Fibroblast of lung (primary cell): ENCODE data around the gene DDX53. TPM values are rescaled to one million over a fixed set of nuclear protein-coding genes. Genes with fewer than 3 reads are reported as not detected.

Experiments used
- DNase-seq, 2 donors: peaks; one replicate each; pipeline versions ENCODE4 v3.0.0 to v3.0.0-alpha.2; 2010; ENCODE audit warnings: low read depth in 2 of 2
- H2AFZ ChIP-seq: 2 replicates; pipeline ENCODE4 v1.5.1; 2012; ENCODE audit warnings: low read length, control low read depth, inconsistent platforms
- H3K27ac ChIP-seq: 2 replicates; pipeline ENCODE4 v1.5.1; 2011; ENCODE audit warnings: low read length, control low read depth; ENCODE audit not compliant: insufficient read depth
- H3K27me3 ChIP-seq: 2 replicates; pipeline ENCODE4 v1.5.1; 2011; ENCODE audit warnings: mild to moderate bottlenecking, low read length; ENCODE audit not compliant: control insufficient read depth, insufficient read depth
- H3K36me3 ChIP-seq: 2 replicates; pipeline ENCODE4 v1.5.1; 2011; ENCODE audit warnings: low read length; ENCODE audit not compliant: control insufficient read depth, insufficient read depth
- H3K4me1 ChIP-seq: 2 replicates; pipeline ENCODE4 v1.5.1; 2011; ENCODE audit warnings: low read length; ENCODE audit not compliant: control insufficient read depth, insufficient read depth; ENCODE audit errors: extremely low read depth
- H3K4me2 ChIP-seq: 2 replicates; pipeline ENCODE4 v1.5.1; 2011; ENCODE audit warnings: low read length, control low read depth; ENCODE audit not compliant: insufficient read depth; ENCODE audit errors: extremely low read depth
- H3K4me3 ChIP-seq, 4 experiments: fragments of 200-600 bp in 1 of 4; sonication (generic) in 1 of 4; replicated peaks in 1 of 4; 2 replicates each; pipeline ENCODE4 v1.5.1; 2011 to 2016; ENCODE audit warnings: low read length in 4 of 4, low read depth in 3 of 4, mild to moderate bottlenecking in 3 of 4, control low read depth in 2 of 4, inconsistent platforms in 1 of 4, mixed read lengths in 1 of 4; ENCODE audit not compliant: insufficient read depth in 1 of 4; ENCODE audit errors: control extremely low read depth in 1 of 4
- H3K79me2 ChIP-seq: 2 replicates; pipeline ENCODE4 v1.5.1; 2012; ENCODE audit warnings: mild to moderate bottlenecking, low read length, inconsistent platforms; ENCODE audit not compliant: control insufficient read depth, insufficient read depth
- H3K9ac ChIP-seq: 2 replicates; pipeline ENCODE4 v1.5.1; 2011; ENCODE audit warnings: mild to moderate bottlenecking, low read length, control low read depth; ENCODE audit not compliant: insufficient read depth
- H3K9me3 ChIP-seq: 2 replicates; pipeline ENCODE4 v1.5.1; 2012; ENCODE audit warnings: low read depth, low read length; ENCODE audit not compliant: control insufficient read depth, insufficient read depth
- H4K20me1 ChIP-seq: 2 replicates; pipeline ENCODE4 v1.5.1; 2011; ENCODE audit warnings: low read length; ENCODE audit not compliant: control insufficient read depth, insufficient read depth; ENCODE audit errors: extremely low read depth
- CTCF ChIP-seq, 2 donors: IDR thresholded peaks in 1 of 2; conservative IDR thresholded peaks in 1 of 2; 1 replicate in 1 of 2; 2 replicates in 1 of 2; pipeline ENCODE4 v1.5.1; 2011 to 2012; ENCODE audit warnings: low read length in 2 of 2, control low read depth in 1 of 2, inconsistent platforms in 1 of 2, low read depth in 1 of 2, mild to moderate bottlenecking in 1 of 2
- EZH2 ChIP-seq: IDR thresholded peaks from 2 replicates; pipeline ENCODE4 v1.5.1; 2012; ENCODE audit warnings: low read length, control low read depth, mild to moderate bottlenecking; ENCODE audit errors: missing control alignments
- polyA minus RNA-seq: library from RNA; depleted of rRNA, polyadenylated mRNA; stranded (reverse); fragments of >200 nt; gene quantifications from 2 replicates; pipeline ENCODE4 v1.2.3, GENCODE V29; 2011; ENCODE audit warnings: low replicate concordance
- polyA plus RNA-seq, 2 donors: library from polyadenylated mRNA; depleted of rRNA in 1 of 2; stranded (reverse) in 1 of 2; unstranded in 1 of 2; fragments of >200 nt; gene quantifications; 2 replicates each; pipeline ENCODE4 v1.2.1, GENCODE V29; 2011 to 2012; ENCODE audit warnings: missing spikeins in 1 of 2
- total RNA-seq: library from RNA; depleted of rRNA; stranded (reverse); fragments of >200 nt; gene quantifications from 2 replicates; pipeline ENCODE4 v1.2.1, GENCODE V29; 2014

Gene DDX53
- total RNA-seq, result not detected in 2 replicates
- polyA plus RNA-seq, result not detected in 2 replicates
- polyA plus RNA-seq (2012), result not detected in 2 replicates
- not detected in 2 replicates for polyA minus RNA-seq

GRCh38 chrX:22999696-23000223 is at the start of gene DDX53:
Gene DDX53, plus strand, starts transcription at chrX:22999960. Its CDS starts 98 bp downstream, at chrX:23000058.
- Histone ChIP-seq H3K4me1 (no peaks in the 10 kb centered on the region), H3K4me2 (no peak within 1 kb of the TSS), H3K9me3 (no peaks in the 10 kb centered on the region), H3K27ac (no peak within 1 kb of the TSS), H3K9ac (no peak within 1 kb of the TSS), H3K4me3 (no peak within 1 kb of the TSS), H4K20me1 (no peaks in the 10 kb centered on the region), H3K36me3 (no peaks in the 10 kb centered on the region), H3K27me3 (no peaks in the 10 kb centered on the region), H2AFZ (no peak within 1 kb of the TSS), H3K79me2 (no peaks in the 10 kb centered on the region)
- TF ChIP-seq CTCF (conservative IDR thresholded peaks at IDR 0.05 in 1 of 2, IDR thresholded peaks at IDR 0.05 in 1 of 2; ENCODE audit: low read depth in 1 of 2, low read length in 2 of 2) (no peak), EZH2 (no peak)
- DNase-seq, result no peak

GRCh38 chrX:22950269-22951266 is 49.2 kb upstream of the DDX53 start:
- H3K9ac ChIP-seq, result no peak overlapping the region
- DNase-seq, result peak; percentile 90 to 91
- no peaks in the 10 kb centered on the region for H3K27me3 ChIP-seq
- no peaks in the 10 kb centered on the region for H3K4me1 ChIP-seq
- no peak overlapping the region for H2AFZ ChIP-seq
- no peak overlapping the region for H3K27ac ChIP-seq
- H4K20me1 ChIP-seq, result no peaks in the 10 kb centered on the region
- H3K36me3 ChIP-seq, result no peaks in the 10 kb centered on the region
- no peak overlapping the region for H3K4me2 ChIP-seq
- no peaks in the 10 kb centered on the region for H3K79me2 ChIP-seq
- TF ChIP-seq EZH2 (no peak), CTCF (conservative IDR thresholded peaks at IDR 0.05 in 1 of 2, IDR thresholded peaks at IDR 0.05 in 1 of 2; ENCODE audit: low read depth in 1 of 2, low read length in 2 of 2) (no peak)
- H3K9me3 ChIP-seq, result no peaks in the 10 kb centered on the region
- no peak overlapping the region for H3K4me3 ChIP-seq

- H3K9ac ChIP-seq, result no peak overlapping the region
- peak; percentile 56 for DNase-seq
- H3K4me2 ChIP-seq, result no peak overlapping the region
Measured at GRCh38 chrX:22952010-22952409, 47.8 kb upstream of the DDX53 start.

More at GRCh38 chrX:22952010-22952409, 47.8 kb upstream of the DDX53 start:
- Histone ChIP-seq H3K4me3 (no peak overlapping the region), H3K9me3 (no peaks in the 10 kb centered on the region), H3K79me2 (no peaks in the 10 kb centered on the region), H3K36me3 (no peaks in the 10 kb centered on the region), H2AFZ (no peak overlapping the region), H4K20me1 (no peaks in the 10 kb centered on the region), H3K27ac (no peak overlapping the region), H3K27me3 (no peaks in the 10 kb centered on the region), H3K4me1 (no peaks in the 10 kb centered on the region)
- TF ChIP-seq CTCF (conservative IDR thresholded peaks at IDR 0.05 in 1 of 2, IDR thresholded peaks at IDR 0.05 in 1 of 2; ENCODE audit: low read depth in 1 of 2, low read length in 2 of 2), result peak in 1 of 2 donors; percentile 9
- no peak for TF ChIP-seq EZH2
